HepG2 (cell line): ENCODE measurements around the gene MRPS34. TPM values are rescaled to one million over a fixed set of nuclear protein-coding genes. Genes with fewer than 3 reads are reported as not detected.

Experiments
- AHR ChIP-seq: IDR thresholded peaks from 2 replicates; pipeline ENCODE4 v1.6.1; 2018; ENCODE audit warnings: missing genetic modification reagents, missing compliant biosample characterization
- ERF ChIP-seq: IDR thresholded peaks from 2 replicates; pipeline ENCODE4 v1.6.1; 2018; ENCODE audit warnings: missing biosample characterization, missing genetic modification reagents
- FOXC1 ChIP-seq: sonication (generic); formaldehyde crosslinking; IDR thresholded peaks from 2 replicates; pipeline ENCODE4 v1.8.0; 2022; ENCODE audit warnings: mild to moderate bottlenecking, missing genetic modification reagents, borderline replicate concordance
- MIER3 ChIP-seq: IDR thresholded peaks from 2 replicates; pipeline ENCODE4 v1.6.1; 2016; ENCODE audit warnings: missing compliant biosample characterization, borderline replicate concordance
- NR2F1 ChIP-seq, 2 experiments: fragments of 450-650 bp in 1 of 2; formaldehyde crosslinking in 1 of 2; IDR thresholded peaks; 2 replicates each; pipeline versions ENCODE4 v1.5.0 to v1.6.1; 2016 to 2020; ENCODE audit warnings: mild to moderate bottlenecking in 1 of 2, missing compliant biosample characterization in 1 of 2, missing genetic modification reagents in 1 of 2, moderate library complexity in 1 of 2
- PCBP1 ChIP-seq: fragments of 200-400 bp; formaldehyde crosslinking; IDR thresholded peaks from 2 replicates; pipeline ENCODE4 v1.6.1; 2017; ENCODE audit warnings: mild to moderate bottlenecking, low read depth, low read length, borderline replicate concordance
- SMARCE1 ChIP-seq: fragments of 450-650 bp; IDR thresholded peaks from 2 replicates; pipeline ENCODE4 v1.6.1; 2017; ENCODE audit warnings: borderline replicate concordance
- SOX13 ChIP-seq, 3 experiments: fragments of 450-650 bp in 1 of 3; sonication (generic) in 1 of 3; formaldehyde crosslinking in 1 of 3; IDR thresholded peaks in 2 of 3; conservative IDR thresholded peaks in 1 of 3; 2 replicates each; pipeline versions ENCODE4 v1.5.0 to v1.6.1; 2016 to 2020; ENCODE audit warnings: antibody characterized with exemption in 1 of 3, mild to moderate bottlenecking in 1 of 3, missing compliant biosample characterization in 1 of 3, missing genetic modification reagents in 1 of 3, moderate library complexity in 1 of 3
- ZFP90 ChIP-seq: sonication (generic); formaldehyde crosslinking; IDR thresholded peaks from 2 replicates; pipeline ENCODE4 v1.8.0; 2022; ENCODE audit warnings: missing genetic modification reagents, mild to moderate bottlenecking, inconsistent platforms, borderline replicate concordance
- ZNF30 ChIP-seq: sonication (generic); formaldehyde crosslinking; IDR thresholded peaks from 2 replicates; pipeline ENCODE4 v1.5.0; 2020; ENCODE audit warnings: mild to moderate bottlenecking, missing genetic modification reagents
- ZNF530 ChIP-seq: sonication (generic); formaldehyde crosslinking; IDR thresholded peaks from 2 replicates; pipeline ENCODE4 v1.5.0; 2020; ENCODE audit warnings: low read depth, mild to moderate bottlenecking, missing genetic modification reagents
- ZNF713 ChIP-seq: sonication (generic); formaldehyde crosslinking; IDR thresholded peaks from 2 replicates; pipeline ENCODE4 v1.4.0; 2020; ENCODE audit warnings: mild to moderate bottlenecking, missing genetic modification reagents
- ZNF781 ChIP-seq: sonication (generic); formaldehyde crosslinking; IDR thresholded peaks from 2 replicates; pipeline ENCODE4 v1.5.1; 2020; ENCODE audit warnings: borderline replicate concordance, mild to moderate bottlenecking, missing genetic modification reagents; ENCODE audit errors: not compliant biosample characterization
- polyA plus RNA-seq, 8 experiments: library from polyadenylated mRNA; depleted of rRNA in 3 of 8; stranded (reverse) in 7 of 8; unstranded in 1 of 8; fragments of >200 nt; fragmentation: Illumina TruSeq in 4 of 8; extraction: Trizol in 4 of 8; gene quantifications; 2 replicates each; pipeline versions ENCODE4 v1.2.1 to v1.2.3, GENCODE V29; 2011 to 2016; ENCODE audit warnings: low read depth in 4 of 8, missing spikeins in 1 of 8, mixed read lengths in 1 of 8; ENCODE audit not compliant: insufficient read depth in 1 of 8
- total RNA-seq, 5 experiments: library from RNA; depleted of rRNA; stranded (reverse); fragments of >200 nt; fragmentation: Illumina TruSeq; extraction: Trizol; gene quantifications; 2 replicates each; pipeline ENCODE4 v1.2.3, GENCODE V29; 2016; ENCODE audit warnings: low read depth in 1 of 5
- TF ChIP-seq, protein P1 (sequence below): sonication (generic); formaldehyde crosslinking; IDR thresholded peaks from 2 replicates; pipeline ENCODE4 v1.8.1; 2023; ENCODE audit warnings: missing genetic modification reagents, inconsistent platforms, borderline replicate concordance
- TF ChIP-seq, protein P2 (sequence below): sonication (generic); IDR thresholded peaks from 2 replicates; pipeline ENCODE4 v1.6.1; 2016; ENCODE audit warnings: low read depth, borderline replicate concordance
- TF ChIP-seq, protein P3 (sequence below): sonication (generic); formaldehyde crosslinking; IDR thresholded peaks from 2 replicates; pipeline ENCODE4 v1.9.0; 2021; ENCODE audit warnings: missing genetic modification reagents, borderline replicate concordance
- TF ChIP-seq, protein P4 (sequence below): sonication (generic); formaldehyde crosslinking; IDR thresholded peaks from 2 replicates; pipeline ENCODE4 v1.5.0; 2020; ENCODE audit warnings: missing genetic modification reagents
- TF ChIP-seq, protein P5 (sequence below): sonication (generic); formaldehyde crosslinking; IDR thresholded peaks from 2 replicates; pipeline ENCODE4 v1.8.0; 2022; ENCODE audit warnings: mild to moderate bottlenecking, missing genetic modification reagents; ENCODE audit not compliant: insufficient replicate concordance

The MRPS34 gene
- total and polyA plus RNA-seq, 2 of the 13 experiments (the other 11 are each of a cell fraction or from before 2014, with no cell fraction given): 63.5 to 131 TPM

DNA sequence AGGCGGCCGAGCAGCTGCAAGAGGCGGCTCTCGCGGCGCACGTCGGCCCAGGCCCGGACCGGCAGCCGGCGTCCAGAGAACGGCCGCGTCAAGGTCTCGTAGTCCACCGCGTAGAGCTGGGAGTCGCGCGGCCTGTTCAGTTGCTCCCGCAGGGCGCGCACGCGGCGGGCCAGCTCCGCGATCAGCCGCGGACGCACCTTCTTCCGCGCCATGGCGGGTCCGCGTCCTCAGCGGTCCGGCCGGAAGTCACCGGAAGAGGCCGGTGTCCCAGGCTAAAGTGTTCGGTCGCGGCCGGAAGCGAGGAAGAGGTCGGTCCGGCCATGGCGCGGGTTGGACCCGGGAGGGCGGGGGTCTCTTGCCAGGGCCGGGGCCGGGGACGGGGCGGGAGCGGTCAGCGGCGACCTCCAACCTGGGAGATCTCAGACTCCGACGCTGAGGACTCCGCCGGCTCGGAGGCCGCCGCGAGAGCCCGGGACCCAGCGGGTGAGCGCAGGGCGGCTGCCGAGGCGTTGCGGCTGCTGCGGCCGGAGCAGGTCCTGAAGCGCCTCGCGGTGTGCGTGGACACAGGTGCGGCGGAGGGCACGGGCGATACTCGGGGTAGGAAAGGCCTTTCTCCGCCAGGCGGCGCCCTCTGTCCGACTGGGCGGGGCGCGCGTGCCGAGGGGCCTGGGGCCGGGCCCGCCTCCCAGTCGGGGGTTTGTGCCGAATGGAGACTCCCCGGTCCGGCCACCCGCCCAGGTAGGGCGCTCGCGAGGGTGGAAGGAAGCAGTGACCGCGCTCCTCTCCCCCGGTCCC, at the start of gene MRPS34 (continued):
- TF ChIP-seq, protein P1, sequence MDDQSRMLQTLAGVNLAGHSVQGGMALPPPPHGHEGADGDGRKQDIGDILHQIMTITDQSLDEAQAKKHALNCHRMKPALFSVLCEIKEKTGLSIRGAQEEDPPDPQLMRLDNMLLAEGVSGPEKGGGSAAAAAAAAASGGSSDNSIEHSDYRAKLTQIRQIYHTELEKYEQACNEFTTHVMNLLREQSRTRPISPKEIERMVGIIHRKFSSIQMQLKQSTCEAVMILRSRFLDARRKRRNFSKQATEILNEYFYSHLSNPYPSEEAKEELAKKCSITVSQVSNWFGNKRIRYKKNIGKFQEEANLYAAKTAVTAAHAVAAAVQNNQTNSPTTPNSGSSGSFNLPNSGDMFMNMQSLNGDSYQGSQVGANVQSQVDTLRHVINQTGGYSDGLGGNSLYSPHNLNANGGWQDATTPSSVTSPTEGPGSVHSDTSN (CRISPR knock-in tag): 0 out of 2 replicates have a peak, but pooled peaks have one; percentile 48
- peak in 1 of 2 experiments; percentile 11; a peak in 1 of 4 replicates for TF ChIP-seq NR2F1 (CRISPR knock-in tag; IDR thresholded peaks at IDR 0.05)
- TF ChIP-seq ZNF781 (CRISPR knock-in tag): no peak
- TF ChIP-seq, protein P2, sequence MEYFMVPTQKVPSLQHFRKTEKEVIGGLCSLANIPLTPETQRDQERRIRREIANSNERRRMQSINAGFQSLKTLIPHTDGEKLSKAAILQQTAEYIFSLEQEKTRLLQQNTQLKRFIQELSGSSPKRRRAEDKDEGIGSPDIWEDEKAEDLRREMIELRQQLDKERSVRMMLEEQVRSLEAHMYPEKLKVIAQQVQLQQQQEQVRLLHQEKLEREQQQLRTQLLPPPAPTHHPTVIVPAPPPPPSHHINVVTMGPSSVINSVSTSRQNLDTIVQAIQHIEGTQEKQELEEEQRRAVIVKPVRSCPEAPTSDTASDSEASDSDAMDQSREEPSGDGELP: peak; percentile 6; the same call in 1 of the 2 replicates
- no peak for TF ChIP-seq MIER3 (CRISPR knock-in tag)
- TF ChIP-seq AHR (CRISPR knock-in tag): 0 out of 2 replicates have a peak, but pooled peaks have one; percentile 1
- peak; percentile 78; the same call in 1 of the 2 replicates for TF ChIP-seq FOXC1 (CRISPR knock-in tag)
- peak; percentile 94; the same call in 1 of the 2 replicates for TF ChIP-seq ERF (CRISPR knock-in tag)
- TF ChIP-seq ZFP90 (CRISPR knock-in tag): peak; percentile 86
- TF ChIP-seq PCBP1: no peak; the same call in 1 of the 2 replicates
- no peak for TF ChIP-seq SOX13 (IDR thresholded peaks at IDR 0.05)
- TF ChIP-seq SOX13 (CRISPR knock-in tag; conservative IDR thresholded peaks at IDR 0.05 in 1 of 2, IDR thresholded peaks at IDR 0.05 in 1 of 2): 0 out of 4 replicates have a peak, but pooled peaks of 1 of the 2 experiments have one; percentile 32
- TF ChIP-seq, protein P3, sequence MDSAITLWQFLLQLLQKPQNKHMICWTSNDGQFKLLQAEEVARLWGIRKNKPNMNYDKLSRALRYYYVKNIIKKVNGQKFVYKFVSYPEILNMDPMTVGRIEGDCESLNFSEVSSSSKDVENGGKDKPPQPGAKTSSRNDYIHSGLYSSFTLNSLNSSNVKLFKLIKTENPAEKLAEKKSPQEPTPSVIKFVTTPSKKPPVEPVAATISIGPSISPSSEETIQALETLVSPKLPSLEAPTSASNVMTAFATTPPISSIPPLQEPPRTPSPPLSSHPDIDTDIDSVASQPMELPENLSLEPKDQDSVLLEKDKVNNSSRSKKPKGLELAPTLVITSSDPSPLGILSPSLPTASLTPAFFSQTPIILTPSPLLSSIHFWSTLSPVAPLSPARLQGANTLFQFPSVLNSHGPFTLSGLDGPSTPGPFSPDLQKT (CRISPR knock-in tag): peak; percentile 80; the same call in 1 of the 2 replicates
- TF ChIP-seq ZNF30: peak; percentile 89
- TF ChIP-seq, protein P4, sequence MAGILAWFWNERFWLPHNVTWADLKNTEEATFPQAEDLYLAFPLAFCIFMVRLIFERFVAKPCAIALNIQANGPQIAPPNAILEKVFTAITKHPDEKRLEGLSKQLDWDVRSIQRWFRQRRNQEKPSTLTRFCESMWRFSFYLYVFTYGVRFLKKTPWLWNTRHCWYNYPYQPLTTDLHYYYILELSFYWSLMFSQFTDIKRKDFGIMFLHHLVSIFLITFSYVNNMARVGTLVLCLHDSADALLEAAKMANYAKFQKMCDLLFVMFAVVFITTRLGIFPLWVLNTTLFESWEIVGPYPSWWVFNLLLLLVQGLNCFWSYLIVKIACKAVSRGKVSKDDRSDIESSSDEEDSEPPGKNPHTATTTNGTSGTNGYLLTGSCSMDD (CRISPR knock-in tag): no peak
- TF ChIP-seq, protein P5, sequence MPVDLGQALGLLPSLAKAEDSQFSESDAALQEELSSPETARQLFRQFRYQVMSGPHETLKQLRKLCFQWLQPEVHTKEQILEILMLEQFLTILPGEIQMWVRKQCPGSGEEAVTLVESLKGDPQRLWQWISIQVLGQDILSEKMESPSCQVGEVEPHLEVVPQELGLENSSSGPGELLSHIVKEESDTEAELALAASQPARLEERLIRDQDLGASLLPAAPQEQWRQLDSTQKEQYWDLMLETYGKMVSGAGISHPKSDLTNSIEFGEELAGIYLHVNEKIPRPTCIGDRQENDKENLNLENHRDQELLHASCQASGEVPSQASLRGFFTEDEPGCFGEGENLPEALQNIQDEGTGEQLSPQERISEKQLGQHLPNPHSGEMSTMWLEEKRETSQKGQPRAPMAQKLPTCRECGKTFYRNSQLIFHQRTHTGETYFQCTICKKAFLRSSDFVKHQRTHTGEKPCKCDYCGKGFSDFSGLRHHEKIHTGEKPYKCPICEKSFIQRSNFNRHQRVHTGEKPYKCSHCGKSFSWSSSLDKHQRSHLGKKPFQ (CRISPR knock-in tag): peak; percentile 67
- TF ChIP-seq SMARCE1: no peak
- peak; percentile 36; the same call in 1 of the 2 replicates for TF ChIP-seq ZNF530 (CRISPR knock-in tag)
- TF ChIP-seq ZNF713 (CRISPR knock-in tag): 0 out of 2 replicates have a peak, but pooled peaks have one; percentile 62
